ENCODE data around the gene XYLT1. TPM values are rescaled to one million over a fixed set of nuclear protein-coding genes. Genes with fewer than 3 reads are reported as not detected.

XYLT1 gene
- total and polyA plus RNA-seq, 2 of the 4 experiments (the other 2 are of a cell fraction), result 9.0 to 12.7 TPM

GRCh38 chr16:17346621-17347569 lies 123.9 kb downstream of the XYLT1 start:
- Histone ChIP-seq H2AK9ac (replicated peaks; ENCODE audit: low read depth, low read length, poor library complexity) (no peak overlapping the region), H3K4me1 (ENCODE audit: control insufficient read depth, insufficient read depth, low read length) (peaks cover 3% of the 10 kb centered on the region), H3K27ac (ENCODE audit: insufficient read depth, low read length) (no peak overlapping the region), H3K27me3 (ENCODE audit: control insufficient read depth, insufficient read depth, low read length) (no peaks in the 10 kb centered on the region), H3K4me3 (ENCODE audit: insufficient read depth, low read depth, low read length) (no peak overlapping the region), H3K23ac (ENCODE audit: low read depth, low read length) (no peak overlapping the region), H3K79me1 (ENCODE audit: low read depth in 1 of 2, low read length in 2 of 2) (peaks cover 10 to 22% of the 10 kb centered on the region in 2 experiments; a peak in 3 of 4 replicates), H3K18ac (ENCODE audit: low read depth, low read length) (no peak overlapping the region), H2BK15ac (ENCODE audit: low read depth, low read length) (no peak overlapping the region), H4K91ac (ENCODE audit: insufficient read depth, low read depth, low read length) (no peak overlapping the region), H3K14ac (replicated peaks; ENCODE audit: low read depth, low read length) (no peak overlapping the region), H4K20me1 (ENCODE audit: insufficient read depth, low read length) (peaks cover 4% of the 10 kb centered on the region; the same call in 1 of the 2 replicates), H2BK120ac (ENCODE audit: low read depth, low read length) (no peak overlapping the region), H3K9me3 (ENCODE audit: control insufficient read depth, insufficient read depth, low read length) (no peaks in the 10 kb centered on the region), H4K8ac (ENCODE audit: low read depth in 2 of 2, low read length in 2 of 2) (no peak overlapping the region), H3K9me1 (ENCODE audit: insufficient read depth, low read length) (peaks cover 10% of the 10 kb centered on the region; the same call in 1 of the 2 replicates), H3K4ac (ENCODE audit: low read depth, low read length) (no peak overlapping the region), H3K4me2 (ENCODE audit: low read depth, low read length) (no peak overlapping the region), H4K5ac (ENCODE audit: low read depth, low read length) (no peak overlapping the region), H2AK5ac (ENCODE audit: low read depth, low read length) (no peak overlapping the region), H3K56ac (ENCODE audit: extremely low read depth, insufficient read depth, low read length) (no peak overlapping the region), H2BK5ac (ENCODE audit: low read depth, low read length, poor library complexity, severe bottlenecking) (no peak overlapping the region), H2BK20ac (ENCODE audit: low read depth, low read length) (no peak overlapping the region), H2AFZ (replicated peaks; ENCODE audit: low read length, poor library complexity) (no peak overlapping the region), H3K36me3 (ENCODE audit: control insufficient read depth, insufficient read depth, low read length) (no peaks in the 10 kb centered on the region), H3K9ac (ENCODE audit: low read depth, low read length) (no peak overlapping the region)
- 86% methylated on average over 4 of the region's 12 CpGs; no CpG with 5 or more reads in 1 of the 2 experiments for WGBS, 2 experiments (ENCODE audit: extremely low coverage in 2 of 2, insufficient read length in 1 of 2)
- no peak for TF ChIP-seq MAFK (IDR thresholded peaks at IDR 0.05; ENCODE audit: low read depth, low read length)
- TF ChIP-seq NFE2L2 (IDR thresholded peaks at IDR 0.05; ENCODE audit: low read depth, low read length), result no peak
- TF ChIP-seq CTCF (conservative IDR thresholded peaks at IDR 0.05; ENCODE audit: low read depth, low read length), result no peak
- DNase-seq (no peak), ATAC-seq (ENCODE audit: low read depth) (no peak)
- dilution Hi-C loops (cut with HindIII; ENCODE audit: low sequenced_read_pairs, unreplicated experiment) (no loop called here), in situ Hi-C loops (cut with MboI; ENCODE audit: low sequenced_read_pairs) (no loop called here), intact Hi-C loops (cut with micrococcal nuclease) (no loop called here)
- CTCF ChIA-PET, result interaction anchor here (0.6 to 1.0 kb wide), 2 partner anchors 87 to 131 kb away, joined by 3 read pairs; no protein-coding TSS in a partner anchor
- BruUV-seq (replicated peaks), result no TSS peak
- POLR2A ChIA-PET (ENCODE audit: unreplicated experiment), result interaction anchor here (0.6 kb wide), 1 partner anchor 1764 kb away, joined by 4 read pairs; no protein-coding TSS in a partner anchor
